ENCODE measurements around the gene IER3. TPM values are rescaled to one million over a fixed set of nuclear protein-coding genes. Genes with fewer than 3 reads are reported as not detected.

IER3 gene
- total and polyA plus RNA-seq, 4 donors, result 1.3 to 8.1 (median 6.7) TPM

DNA sequence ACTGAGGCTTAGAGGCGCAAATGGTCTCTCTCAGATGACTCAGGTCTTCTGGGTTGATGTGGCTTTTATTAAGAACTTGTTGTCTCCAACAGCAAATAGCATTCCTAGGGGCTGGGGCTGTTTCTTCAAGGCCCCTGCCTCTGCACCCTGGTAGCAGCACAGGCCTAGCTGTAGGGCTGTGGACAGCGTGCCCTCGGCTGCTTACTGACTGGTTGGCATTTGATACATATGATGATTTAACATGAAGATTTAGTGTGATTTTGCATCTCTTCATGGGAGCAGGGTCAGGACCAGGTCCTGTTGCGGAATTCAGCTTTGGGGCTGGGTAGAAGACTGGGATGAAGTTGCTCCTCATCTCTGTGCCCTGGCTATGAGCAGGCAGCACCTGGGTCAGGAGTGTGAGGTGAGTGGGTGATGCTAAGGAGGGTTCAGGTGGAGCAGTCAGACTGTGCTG, 24.3 kb upstream of the IER3 start (continued):
- no peak for TF ChIP-seq CTCF (IDR thresholded peaks at IDR 0.05; ENCODE audit: low read depth, low read length, missing input control)
- TF ChIP-seq TAF1 (conservative IDR thresholded peaks at IDR 0.05), result no peak
- TF ChIP-seq ATF3 (IDR thresholded peaks at IDR 0.05), result no peak
- TF ChIP-seq JUND (IDR thresholded peaks at IDR 0.05), result no peak
- no peak for TF ChIP-seq SP1 (IDR thresholded peaks at IDR 0.05)
- TF ChIP-seq HNF4A (conservative IDR thresholded peaks at IDR 0.05), result no peak
- TF ChIP-seq FOXA2 (IDR thresholded peaks at IDR 0.05), result no peak
- TF ChIP-seq HNF4G (IDR thresholded peaks at IDR 0.05), result no peak
- no peak for TF ChIP-seq NR2F2 (IDR thresholded peaks at IDR 0.05)
- no peak for TF ChIP-seq FOXA1 (IDR thresholded peaks at IDR 0.05)

GRCh38 chr6:30767944-30768301, 23.6 kb upstream of the IER3 start:
- Histone ChIP-seq H3K27ac (ENCODE audit: low read depth in 1 of 2, low read length in 2 of 2) (no peak overlapping the region), H3K4me1 (ENCODE audit: control insufficient read depth in 4 of 4, insufficient read depth in 4 of 4, low read length in 3 of 4) (peaks cover 2 to 28% (median 18%) of the 10 kb centered on the region in 4 donors), H3K36me3 (ENCODE audit: control insufficient read depth in 4 of 4, insufficient read depth in 3 of 4, low read depth in 1 of 4, low read length in 3 of 4) (no peaks in the 10 kb centered on the region), H3K9ac (ENCODE audit: low read depth in 1 of 2, low read length in 2 of 2) (no peak overlapping the region), H3K9me3 (ENCODE audit: control insufficient read depth in 4 of 4, low read length in 3 of 4) (no peaks in the 10 kb centered on the region), H3K27me3 (ENCODE audit: control insufficient read depth in 4 of 4, insufficient read depth in 4 of 4, low read length in 3 of 4) (no peaks in the 10 kb centered on the region), H3K4me3 (ENCODE audit: low read depth in 1 of 3, low read length in 3 of 3) (no peak overlapping the region)
- 98% methylated on average over 1 of the region's 1 CpG for WGBS
- no peak for TF ChIP-seq HNF4A (conservative IDR thresholded peaks at IDR 0.05)
- no peak for TF ChIP-seq FOXA1 (IDR thresholded peaks at IDR 0.05)
- no peak for TF ChIP-seq SP1 (IDR thresholded peaks at IDR 0.05)
- TF ChIP-seq CTCF (IDR thresholded peaks at IDR 0.05; ENCODE audit: low read depth, low read length, missing input control), result no peak
- TF ChIP-seq ATF3 (IDR thresholded peaks at IDR 0.05), result no peak
- no peak for TF ChIP-seq YY1 (IDR thresholded peaks at IDR 0.05)
- TF ChIP-seq GABPA (IDR thresholded peaks at IDR 0.05 in 1 of 2, conservative IDR thresholded peaks at IDR 0.05 in 1 of 2), result no peak
- TF ChIP-seq HNF4G (IDR thresholded peaks at IDR 0.05), result no peak
- TF ChIP-seq MAX (IDR thresholded peaks at IDR 0.05), result no peak
- TF ChIP-seq, protein P1, sequence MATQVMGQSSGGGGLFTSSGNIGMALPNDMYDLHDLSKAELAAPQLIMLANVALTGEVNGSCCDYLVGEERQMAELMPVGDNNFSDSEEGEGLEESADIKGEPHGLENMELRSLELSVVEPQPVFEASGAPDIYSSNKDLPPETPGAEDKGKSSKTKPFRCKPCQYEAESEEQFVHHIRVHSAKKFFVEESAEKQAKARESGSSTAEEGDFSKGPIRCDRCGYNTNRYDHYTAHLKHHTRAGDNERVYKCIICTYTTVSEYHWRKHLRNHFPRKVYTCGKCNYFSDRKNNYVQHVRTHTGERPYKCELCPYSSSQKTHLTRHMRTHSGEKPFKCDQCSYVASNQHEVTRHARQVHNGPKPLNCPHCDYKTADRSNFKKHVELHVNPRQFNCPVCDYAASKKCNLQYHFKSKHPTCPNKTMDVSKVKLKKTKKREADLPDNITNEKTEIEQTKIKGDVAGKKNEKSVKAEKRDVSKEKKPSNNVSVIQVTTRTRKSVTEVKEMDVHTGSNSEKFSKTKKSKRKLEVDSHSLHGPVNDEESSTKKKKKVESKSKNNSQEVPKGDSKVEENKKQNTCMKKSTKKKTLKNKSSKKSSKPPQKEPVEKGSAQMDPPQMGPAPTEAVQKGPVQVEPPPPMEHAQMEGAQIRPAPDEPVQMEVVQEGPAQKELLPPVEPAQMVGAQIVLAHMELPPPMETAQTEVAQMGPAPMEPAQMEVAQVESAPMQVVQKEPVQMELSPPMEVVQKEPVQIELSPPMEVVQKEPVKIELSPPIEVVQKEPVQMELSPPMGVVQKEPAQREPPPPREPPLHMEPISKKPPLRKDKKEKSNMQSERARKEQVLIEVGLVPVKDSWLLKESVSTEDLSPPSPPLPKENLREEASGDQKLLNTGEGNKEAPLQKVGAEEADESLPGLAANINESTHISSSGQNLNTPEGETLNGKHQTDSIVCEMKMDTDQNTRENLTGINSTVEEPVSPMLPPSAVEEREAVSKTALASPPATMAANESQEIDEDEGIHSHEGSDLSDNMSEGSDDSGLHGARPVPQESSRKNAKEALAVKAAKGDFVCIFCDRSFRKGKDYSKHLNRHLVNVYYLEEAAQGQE (IDR thresholded peaks at IDR 0.05), result no peak
- TF ChIP-seq ZBTB33 (IDR thresholded peaks at IDR 0.05), result no peak
- no peak for TF ChIP-seq RAD21 (IDR thresholded peaks at IDR 0.05)
- TF ChIP-seq RXRA (IDR thresholded peaks at IDR 0.05), result no peak
- no peak for TF ChIP-seq EGR1 (IDR thresholded peaks at IDR 0.05; ENCODE audit: low read depth in 2 of 2)
- TF ChIP-seq FOXA2 (IDR thresholded peaks at IDR 0.05), result no peak
- no peak for TF ChIP-seq TAF1 (conservative IDR thresholded peaks at IDR 0.05)
- TF ChIP-seq NR2F2 (IDR thresholded peaks at IDR 0.05), result no peak
- no peak for TF ChIP-seq JUND (IDR thresholded peaks at IDR 0.05)
- no peak for DNase-seq (ENCODE audit: low spot score)

All from liver (tissue), 9 donors.